ENCODE results near the gene LUM.

The LUM gene

DNA sequence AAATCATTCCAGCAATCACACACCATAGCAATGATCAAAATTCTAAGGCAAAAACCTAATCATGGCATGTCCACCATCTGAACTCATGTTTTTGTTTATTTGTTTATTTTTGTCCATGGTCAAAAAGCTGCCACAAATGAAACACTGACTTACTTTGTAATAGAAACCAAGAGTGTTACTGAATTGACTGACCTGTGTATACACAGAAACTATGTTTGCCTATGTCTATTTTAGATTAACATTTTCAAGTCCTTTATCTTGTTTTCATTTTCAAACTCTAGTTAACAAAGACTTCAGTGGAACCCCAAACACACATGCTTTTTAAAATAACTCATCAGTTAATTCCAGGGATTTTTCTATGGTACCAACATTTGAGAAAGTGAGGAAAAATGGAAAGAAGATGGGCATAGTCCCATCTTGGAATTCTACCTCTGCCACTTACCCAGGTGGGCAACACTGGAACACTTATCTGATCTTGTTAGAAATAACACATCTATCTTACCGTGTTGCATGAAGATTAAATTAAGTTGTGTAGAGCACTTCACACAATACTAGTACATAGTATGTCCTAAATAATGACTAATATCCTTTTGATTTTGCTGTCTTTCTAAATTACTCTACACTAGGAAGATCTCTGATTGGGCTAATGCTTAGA, 6.4 kb downstream of the LUM start:
- H3K4me3 ChIP-seq (ENCODE audit: low read depth, low read length): no peak overlapping the region
- TF ChIP-seq, protein P1, sequence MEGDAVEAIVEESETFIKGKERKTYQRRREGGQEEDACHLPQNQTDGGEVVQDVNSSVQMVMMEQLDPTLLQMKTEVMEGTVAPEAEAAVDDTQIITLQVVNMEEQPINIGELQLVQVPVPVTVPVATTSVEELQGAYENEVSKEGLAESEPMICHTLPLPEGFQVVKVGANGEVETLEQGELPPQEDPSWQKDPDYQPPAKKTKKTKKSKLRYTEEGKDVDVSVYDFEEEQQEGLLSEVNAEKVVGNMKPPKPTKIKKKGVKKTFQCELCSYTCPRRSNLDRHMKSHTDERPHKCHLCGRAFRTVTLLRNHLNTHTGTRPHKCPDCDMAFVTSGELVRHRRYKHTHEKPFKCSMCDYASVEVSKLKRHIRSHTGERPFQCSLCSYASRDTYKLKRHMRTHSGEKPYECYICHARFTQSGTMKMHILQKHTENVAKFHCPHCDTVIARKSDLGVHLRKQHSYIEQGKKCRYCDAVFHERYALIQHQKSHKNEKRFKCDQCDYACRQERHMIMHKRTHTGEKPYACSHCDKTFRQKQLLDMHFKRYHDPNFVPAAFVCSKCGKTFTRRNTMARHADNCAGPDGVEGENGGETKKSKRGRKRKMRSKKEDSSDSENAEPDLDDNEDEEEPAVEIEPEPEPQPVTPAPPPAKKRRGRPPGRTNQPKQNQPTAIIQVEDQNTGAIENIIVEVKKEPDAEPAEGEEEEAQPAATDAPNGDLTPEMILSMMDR (conservative IDR thresholded peaks at IDR 0.05; ENCODE audit: low read depth, low read length): no peak
- no peak for DNase-seq (ENCODE audit: low read depth)

DNA sequence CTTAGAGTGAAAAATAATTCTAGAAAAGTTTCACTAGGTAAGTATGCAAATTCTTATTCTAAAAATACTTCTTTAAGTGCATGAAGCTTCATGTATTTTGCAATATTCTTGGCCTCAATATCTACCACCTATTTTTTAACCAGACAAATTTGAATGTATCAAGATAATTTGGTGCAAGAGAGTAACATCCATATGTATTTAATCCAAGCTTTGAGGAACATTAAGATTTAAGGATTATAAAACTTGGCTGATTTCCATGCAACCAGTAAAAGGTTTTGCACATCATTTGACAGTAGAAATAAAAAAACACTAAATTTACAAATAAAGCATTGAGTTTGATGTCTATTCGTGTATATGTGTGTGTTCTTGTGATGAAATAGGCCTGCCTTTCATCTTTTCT, 7.7 kb downstream of the LUM start:
- DNase-seq (ENCODE audit: low read depth): no peak
- no peak overlapping the region for H3K4me3 ChIP-seq (ENCODE audit: low read depth, low read length)
- TF ChIP-seq, protein P1 (conservative IDR thresholded peaks at IDR 0.05; ENCODE audit: low read depth, low read length): no peak

DNA sequence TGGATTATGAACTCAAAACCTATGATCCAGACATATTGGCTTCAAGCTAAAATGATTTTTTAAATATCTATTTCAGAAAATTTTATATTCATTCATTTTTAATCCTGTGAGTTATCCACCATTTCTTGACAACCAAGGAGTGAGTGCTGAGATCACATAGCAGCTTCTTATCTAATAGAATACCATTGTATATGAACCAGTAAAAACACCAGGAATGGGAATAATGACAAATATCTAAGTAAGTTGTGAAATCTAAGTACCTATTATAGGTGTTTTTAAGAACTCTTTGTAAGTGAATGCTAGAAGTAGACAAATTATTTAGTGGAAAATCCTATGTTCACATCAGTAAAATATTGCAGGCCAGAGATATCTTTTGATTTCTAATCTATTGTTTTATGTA, 8.2 kb downstream of the LUM start:
- H3K4me3 ChIP-seq (ENCODE audit: low read depth, low read length): no peak overlapping the region
- no peak for DNase-seq (ENCODE audit: low read depth)
- TF ChIP-seq, protein P1 (conservative IDR thresholded peaks at IDR 0.05; ENCODE audit: low read depth, low read length): no peak

DNA sequence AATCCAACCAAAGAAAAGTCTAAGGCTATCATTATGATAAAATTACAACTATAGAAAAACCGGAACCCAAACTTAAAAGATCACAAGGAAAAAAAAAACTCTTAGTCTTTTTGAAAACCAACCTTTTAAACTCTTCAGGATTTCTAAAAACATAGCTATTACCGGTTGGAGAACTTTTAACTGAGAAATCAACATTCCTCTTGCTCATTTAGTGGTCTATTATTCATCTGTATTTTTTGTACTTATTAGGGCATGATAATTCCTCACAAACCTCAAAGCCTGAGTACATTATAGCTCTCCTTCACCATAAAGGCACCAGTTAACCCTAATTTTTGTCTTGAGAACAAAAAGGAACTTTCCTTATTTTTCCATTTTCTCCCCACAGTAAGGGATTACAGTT, 10.4 kb downstream of the LUM start:
- no peak overlapping the region for H3K4me3 ChIP-seq (ENCODE audit: low read depth, low read length)
- DNase-seq (ENCODE audit: low read depth): peak; percentile 35
- TF ChIP-seq, protein P1 (conservative IDR thresholded peaks at IDR 0.05; ENCODE audit: low read depth, low read length): no peak

DNA sequence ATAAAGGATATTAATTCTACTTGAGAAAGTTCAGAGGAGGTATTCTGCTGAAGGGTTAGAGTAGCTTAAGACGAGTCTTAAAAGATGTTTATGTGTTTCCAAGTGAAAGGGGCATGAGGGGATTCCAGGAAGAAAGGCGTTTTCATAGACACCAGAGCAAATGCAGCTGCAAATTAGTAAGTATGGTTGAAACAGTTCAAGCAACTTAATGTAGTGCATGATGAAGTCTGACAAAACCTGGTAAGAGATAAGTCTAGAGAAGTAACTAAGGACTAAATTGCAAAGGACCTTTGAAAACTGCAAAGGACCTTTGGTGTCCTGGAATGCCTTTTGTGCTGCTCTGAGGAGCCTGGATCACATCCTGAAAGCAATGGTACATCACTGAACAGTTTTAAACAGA, 11.5 kb downstream of the LUM start:
- no peak for DNase-seq (ENCODE audit: low read depth)
- TF ChIP-seq, protein P1 (conservative IDR thresholded peaks at IDR 0.05; ENCODE audit: low read depth, low read length): no peak
- no peak overlapping the region for H3K4me3 ChIP-seq (ENCODE audit: low read depth, low read length)

DNA sequence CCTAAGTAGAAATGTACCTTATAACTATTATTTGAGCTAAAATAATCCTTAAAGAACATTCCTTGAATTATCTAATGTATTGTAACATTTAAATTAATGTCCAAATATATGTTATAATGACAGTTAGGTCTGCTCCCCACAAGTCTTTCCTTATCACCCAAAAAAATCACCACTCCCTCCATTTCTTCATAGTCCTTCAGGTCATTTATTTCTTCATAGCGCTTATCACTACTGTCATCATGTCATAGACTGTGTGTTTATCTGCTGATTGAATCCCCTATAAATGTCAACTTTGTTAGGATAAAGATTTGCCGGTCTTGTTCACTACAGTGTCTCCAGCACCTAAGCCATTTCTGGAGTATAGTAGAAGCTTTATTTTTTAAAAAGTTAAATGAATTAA, 12.0 kb downstream of the LUM start:
- DNase-seq (ENCODE audit: low read depth): no peak
- TF ChIP-seq, protein P1 (conservative IDR thresholded peaks at IDR 0.05; ENCODE audit: low read depth, low read length): no peak
- H3K4me3 ChIP-seq (ENCODE audit: low read depth, low read length): no peak overlapping the region

DNA sequence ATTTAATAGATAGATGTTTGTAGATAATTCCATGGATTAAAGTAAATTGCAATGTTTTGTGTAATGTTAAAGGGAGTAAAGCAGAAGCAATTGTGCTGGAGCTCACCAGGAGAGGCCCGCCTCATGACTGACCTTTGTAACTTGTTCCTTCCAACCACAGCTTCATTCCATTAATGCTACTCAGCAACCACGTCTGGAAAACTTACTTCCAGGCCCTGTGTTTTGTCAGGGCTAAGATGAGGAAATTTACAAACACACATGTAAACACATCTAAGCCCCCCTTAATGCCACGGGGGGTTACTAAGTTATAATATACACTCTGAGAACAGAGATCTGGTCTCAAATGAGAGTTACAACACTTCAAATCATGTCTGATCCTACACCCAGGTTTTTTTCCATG, 12.4 kb downstream of the LUM start:
- H3K4me3 ChIP-seq (ENCODE audit: low read depth, low read length): no peak overlapping the region
- TF ChIP-seq, protein P1 (conservative IDR thresholded peaks at IDR 0.05; ENCODE audit: low read depth, low read length): no peak
- peak; percentile 97 for DNase-seq (ENCODE audit: low read depth)

Data from choroid plexus epithelial cell (primary cell).